ENCODE measurements around the gene COL13A1. TPM values are rescaled to one million over a fixed set of nuclear protein-coding genes. Genes with fewer than 3 reads are reported as not detected.

COL13A1 gene
- total RNA-seq, 1 donor from 2014 or later: 9.2 TPM

- ATAC-seq (no peak), DNase-seq (no peak)
- Histone ChIP-seq H3K9me3 (no peaks in the 10 kb centered on the region), H3K27me3 (ENCODE audit: low read depth) (no peaks in the 10 kb centered on the region), H3K36me3 (no peaks in the 10 kb centered on the region), H3K4me1 (no peaks in the 10 kb centered on the region), H3K27ac (no peak overlapping the region), H3K4me3 (no peak overlapping the region)
- intact Hi-C loops (cut with DNase I): no loop called here
- no peak for TF ChIP-seq CTCF (IDR thresholded peaks at IDR 0.05)
Measured at GRCh38 chr10:69897432-69897831, 95.7 kb downstream of the COL13A1 start.

GRCh38 chr10:69897999-69898398 lies 96.3 kb downstream of the COL13A1 start:
- no peak for DNase-seq
- no peak for TF ChIP-seq CTCF (IDR thresholded peaks at IDR 0.05)
- Histone ChIP-seq H3K4me1 (no peaks in the 10 kb centered on the region), H3K4me3 (no peak overlapping the region), H3K9me3 (no peaks in the 10 kb centered on the region), H3K27ac (no peak overlapping the region), H3K27me3 (ENCODE audit: low read depth) (no peaks in the 10 kb centered on the region), H3K36me3 (no peaks in the 10 kb centered on the region)
- ATAC-seq: no peak
- intact Hi-C loops (cut with DNase I): no loop called here

GRCh38 chr10:69898524-69898923 lies 96.8 kb downstream of the COL13A1 start:
- no peak for DNase-seq
- H3K4me1 ChIP-seq: no peaks in the 10 kb centered on the region
- H3K27me3 ChIP-seq (ENCODE audit: low read depth): no peaks in the 10 kb centered on the region
- no peaks in the 10 kb centered on the region for H3K36me3 ChIP-seq
- no peak overlapping the region for H3K27ac ChIP-seq
- H3K4me3 ChIP-seq: no peak overlapping the region
- intact Hi-C loops (cut with DNase I): no loop called here
- TF ChIP-seq CTCF (IDR thresholded peaks at IDR 0.05): no peak
- ATAC-seq: no peak
- no peaks in the 10 kb centered on the region for H3K9me3 ChIP-seq

GRCh38 chr10:69898941-69899340 lies 97.2 kb downstream of the COL13A1 start:
- Histone ChIP-seq H3K4me1 (no peaks in the 10 kb centered on the region), H3K36me3 (no peaks in the 10 kb centered on the region), H3K4me3 (no peak overlapping the region), H3K9me3 (no peaks in the 10 kb centered on the region), H3K27ac (no peak overlapping the region), H3K27me3 (ENCODE audit: low read depth) (no peaks in the 10 kb centered on the region)
- TF ChIP-seq CTCF (IDR thresholded peaks at IDR 0.05): no peak
- ATAC-seq (no peak), DNase-seq (no peak)
- intact Hi-C loops (cut with DNase I): no loop called here

- Histone ChIP-seq H3K27ac (no peak overlapping the region), H3K27me3 (ENCODE audit: low read depth) (no peaks in the 10 kb centered on the region), H3K4me3 (no peak overlapping the region), H3K9me3 (no peaks in the 10 kb centered on the region), H3K36me3 (no peaks in the 10 kb centered on the region), H3K4me1 (no peaks in the 10 kb centered on the region)
- intact Hi-C loops (cut with DNase I): no loop called here
- TF ChIP-seq CTCF (IDR thresholded peaks at IDR 0.05): no peak
- ATAC-seq (no peak), DNase-seq (no peak)
Measured at GRCh38 chr10:69899727-69900595, 98.3 kb downstream of the COL13A1 start.
